Spleen (tissue), 7 donors: ENCODE data around the gene AADAT.

Source experiments
- CTCF ChIP-seq, 11 experiments: fragments of 200-600 bp in 7 of 11; fragments of 450-650 bp in 4 of 11; sonication (generic) in 4 of 11; IDR thresholded peaks in 8 of 11; conservative IDR thresholded peaks in 3 of 11; 1 replicate in 7 of 11; 2 replicates in 4 of 11; pipeline versions ENCODE4 v1.4.0 to v1.8.0; 2016 to 2021; ENCODE audit warnings: antibody characterized with exemption in 11 of 11, inconsistent platforms in 4 of 11, mild to moderate bottlenecking in 1 of 11
- POLR2AphosphoS5 ChIP-seq, 3 donors: sonication (generic); formaldehyde crosslinking; IDR thresholded peaks; one replicate each; pipeline ENCODE4 v1.5.1; 2017; ENCODE audit warnings: antibody characterized with exemption in 3 of 3
- donor health status: DM: no; HTN: no; CAD: no; lungs with moderate emphysema.
- donor health status: DM: no; HTN: no; CAD: no.
- donor health status: DM: no; HTN: no; CAD: no.

DNA sequence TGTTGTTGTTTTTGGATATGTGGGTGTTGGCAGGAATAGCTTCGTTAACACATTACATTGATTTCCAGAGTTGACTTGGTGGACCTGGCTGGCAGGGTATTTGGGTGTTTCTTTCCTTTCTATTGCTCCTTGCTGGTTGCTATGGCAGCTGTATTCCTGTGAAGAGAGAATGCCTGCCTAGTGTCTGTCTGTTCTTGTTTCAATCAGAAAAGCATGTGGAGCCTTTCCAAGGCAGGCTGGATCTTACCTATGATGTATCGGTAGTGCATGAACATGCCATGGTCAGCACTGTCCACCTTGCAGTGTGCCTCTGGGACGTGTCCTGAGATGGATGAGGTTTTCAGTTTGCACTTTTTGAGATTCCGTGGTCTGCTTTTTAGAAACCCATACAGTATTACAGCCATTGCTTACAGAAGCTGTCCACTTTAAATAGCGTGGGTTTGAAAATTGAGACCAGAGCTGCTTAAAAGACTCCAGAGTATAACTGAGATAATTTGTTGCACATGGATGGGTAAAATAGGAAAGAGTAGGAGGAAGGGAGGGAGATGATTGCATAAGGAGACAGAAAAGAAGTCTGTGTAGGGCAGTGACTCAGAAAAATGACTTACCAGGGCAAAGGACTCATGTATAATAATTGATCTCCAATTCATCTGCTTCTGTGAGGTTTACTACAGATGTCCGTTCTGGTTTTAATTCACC is 20.0 kb upstream of the AADAT start:
- TF ChIP-seq CTCF (IDR thresholded peaks at IDR 0.05 in 8 of 11, conservative IDR thresholded peaks at IDR 0.05 in 3 of 11) (no peak), POLR2AphosphoS5 (IDR thresholded peaks at IDR 0.05) (no peak)
